ENCODE data around the gene MTFR1L. TPM values are rescaled to one million over a fixed set of nuclear protein-coding genes. Genes with fewer than 3 reads are reported as not detected.

The MTFR1L gene
- total RNA-seq, 1 donor from 2014 or later = 30.6 TPM

GRCh38 chr1:25790472-25790871 is 29.3 kb upstream of the MTFR1L start:
- DNase-seq (ENCODE audit: low read depth in 2 of 2) = no peak

GRCh38 chr1:25792115-25792514 is 27.6 kb upstream of the MTFR1L start:
- no peak for DNase-seq (ENCODE audit: low read depth in 2 of 2)

DNA sequence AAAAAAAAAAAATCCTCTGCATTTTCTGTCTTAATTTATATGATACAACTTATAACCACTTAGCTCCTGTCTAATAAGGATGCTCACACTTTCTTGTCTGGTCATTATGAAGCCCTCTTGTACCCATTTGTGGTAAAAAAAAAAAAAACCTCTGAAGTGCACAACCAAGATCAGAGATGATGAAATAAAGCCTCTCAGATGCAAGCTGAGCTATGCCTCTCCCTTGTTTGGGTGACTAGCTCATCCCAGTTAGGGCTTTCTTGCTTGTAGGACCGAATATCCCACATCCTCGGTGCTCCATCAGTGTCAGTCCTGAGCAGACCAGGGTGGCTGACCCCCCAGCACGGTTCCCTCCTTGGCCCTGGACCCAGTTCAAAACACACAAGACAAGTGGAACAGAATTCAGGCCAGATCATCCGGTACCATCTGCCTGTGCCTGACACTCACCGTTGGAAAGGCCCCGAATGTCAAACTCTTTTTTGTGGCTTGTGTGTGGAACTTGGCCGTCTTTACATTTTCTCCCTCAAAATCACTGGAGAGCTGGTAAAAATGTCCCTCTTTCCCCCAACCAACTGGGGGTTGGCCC is 26.1 kb upstream of the MTFR1L start:
- no peak for DNase-seq (ENCODE audit: low read depth in 2 of 2)

GRCh38 chr1:25794325-25794724 is 25.4 kb upstream of the MTFR1L start:
- no peak for DNase-seq (ENCODE audit: low read depth in 2 of 2)

DNA sequence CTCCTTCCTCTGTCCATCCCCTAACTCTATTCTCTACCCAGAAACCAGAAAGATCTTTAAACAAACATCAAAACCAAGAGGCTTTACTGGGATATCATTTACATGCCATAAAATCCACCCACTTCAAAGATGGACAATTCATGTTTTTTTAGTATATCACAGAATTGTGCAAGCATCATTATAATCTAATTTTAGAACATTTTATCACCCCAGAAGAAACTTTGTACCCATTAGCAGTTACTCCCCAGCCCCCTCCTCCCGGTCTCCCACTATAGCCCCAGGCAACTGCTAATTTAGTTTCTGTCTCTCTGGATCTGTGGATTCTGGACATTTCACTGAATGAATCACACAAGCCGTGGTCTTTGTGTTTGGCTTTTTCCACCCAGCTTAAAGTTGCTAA is 24.5 kb upstream of the MTFR1L start:
- no peak for DNase-seq (ENCODE audit: low read depth in 2 of 2)

GRCh38 chr1:25795946-25796810 is 23.6 kb upstream of the MTFR1L start:
- DNase-seq (ENCODE audit: low read depth in 2 of 2) = no peak

DNA sequence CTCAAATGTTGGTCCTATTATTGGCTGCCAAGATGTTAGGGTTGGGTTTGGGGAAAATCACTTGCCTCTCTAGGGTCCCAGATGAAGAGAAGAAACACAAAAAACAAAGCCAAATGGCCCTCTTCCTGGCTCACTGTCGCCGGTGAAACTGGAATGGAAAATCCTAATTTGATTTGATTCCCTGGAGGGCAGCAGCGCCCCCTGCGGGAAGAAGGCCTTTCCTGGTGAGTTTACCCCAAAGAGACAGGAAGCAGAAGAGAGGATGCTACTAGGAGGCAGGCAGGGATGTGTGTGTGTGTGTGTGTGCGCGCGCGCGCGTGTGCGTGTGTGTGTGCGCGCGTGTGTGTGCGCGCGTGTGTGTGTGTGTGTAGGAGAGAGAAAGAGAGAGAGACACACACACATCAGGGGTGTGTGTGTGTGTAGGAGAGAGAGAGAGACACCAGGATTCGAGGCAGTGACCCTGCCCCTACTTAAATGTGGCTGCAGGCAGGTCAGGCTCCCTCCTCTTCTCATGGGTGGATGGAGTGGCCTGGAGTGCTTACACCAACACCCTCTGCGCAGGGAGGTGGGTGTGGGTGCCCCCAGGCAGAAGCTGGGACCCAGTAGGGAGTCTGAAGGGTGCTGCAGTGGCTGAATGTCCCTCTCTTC is 22.8 kb upstream of the MTFR1L start:
- peak; percentile 75 to 89 for DNase-seq (ENCODE audit: low read depth in 2 of 2)

- DNase-seq (ENCODE audit: low read depth in 2 of 2) = peak; percentile 26 to 39
These were observed 21.8 kb upstream of the MTFR1L start for GRCh38 chr1:25797939-25798338.

- no peak for DNase-seq (ENCODE audit: low read depth in 2 of 2)
These were observed 20.9 kb upstream of the MTFR1L start for GRCh38 chr1:25798666-25799351.

DNA sequence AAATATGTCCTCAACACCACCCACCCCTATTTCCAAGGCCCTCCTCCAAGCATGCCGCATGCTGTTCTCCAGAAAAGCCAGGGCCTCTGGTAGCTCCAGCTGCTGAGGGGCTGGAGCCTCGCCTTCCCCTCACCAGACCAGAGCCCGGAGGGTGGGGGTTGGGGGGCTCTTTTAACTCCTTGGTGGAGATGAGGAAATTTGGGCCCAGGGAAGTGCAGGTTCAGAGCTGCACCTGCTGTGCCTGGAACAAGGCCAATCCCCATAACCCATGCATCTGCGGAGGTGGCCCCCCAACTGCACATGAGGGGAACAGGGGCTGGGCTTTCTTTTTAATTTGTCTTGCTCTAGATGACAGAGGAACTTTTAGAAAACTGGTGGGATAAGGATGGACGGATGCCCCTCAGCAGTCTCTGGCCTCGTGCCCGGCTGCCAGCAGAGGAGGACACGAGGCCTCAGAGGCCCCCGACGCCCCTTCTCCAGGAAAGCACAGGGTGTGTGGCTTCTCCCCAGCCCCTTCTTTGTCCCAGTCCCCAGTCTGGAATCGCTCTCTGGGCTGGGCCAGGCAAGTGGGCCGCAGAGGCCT is 20.3 kb upstream of the MTFR1L start:
- DNase-seq (ENCODE audit: low read depth in 2 of 2) = no peak

DNA sequence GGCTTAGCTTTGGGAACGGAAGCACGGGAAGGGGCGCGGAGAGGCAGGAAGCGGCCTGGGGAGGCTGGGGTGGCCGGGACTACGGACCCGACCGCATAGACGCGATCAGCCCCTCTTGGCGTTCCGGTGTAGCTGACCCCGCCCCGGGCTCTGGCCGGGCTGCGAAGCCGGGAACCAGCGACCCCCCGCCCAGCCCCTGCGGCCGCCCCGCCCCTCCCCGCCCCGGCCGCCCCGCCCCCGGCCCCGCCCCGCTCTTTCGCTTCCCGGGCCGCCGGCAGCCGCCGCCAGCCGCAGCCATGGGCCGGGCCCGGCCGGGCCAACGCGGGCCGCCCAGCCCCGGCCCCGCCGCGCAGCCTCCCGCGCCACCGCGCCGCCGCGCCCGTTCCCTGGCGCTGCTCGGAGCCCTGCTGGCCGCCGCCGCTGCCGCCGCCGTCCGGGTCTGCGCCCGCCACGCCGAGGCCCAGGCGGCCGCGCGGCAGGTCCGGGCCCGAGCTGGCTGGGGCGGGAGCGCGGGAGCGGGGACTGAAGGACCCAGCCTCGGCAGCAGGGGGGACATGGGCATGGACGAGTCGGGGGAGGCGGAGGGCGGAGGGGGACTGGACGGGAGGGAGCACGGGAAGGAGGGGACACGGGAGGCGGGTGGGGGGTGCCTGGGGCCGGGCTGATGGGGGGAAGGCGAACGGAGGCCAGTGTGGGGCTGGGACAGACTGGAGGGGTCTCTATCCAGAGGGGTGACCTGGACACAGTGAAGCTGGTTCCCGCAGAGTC is 19.6 kb upstream of the MTFR1L start, which contains the start of gene SELENON:
Gene SELENON (plus strand): TSS at position 259 of the 768 bp plus-strand sequence. CDS start 38 bp downstream, at position 297.
- peak; percentile 39 to 87 for DNase-seq (ENCODE audit: low read depth in 2 of 2)

DNA sequence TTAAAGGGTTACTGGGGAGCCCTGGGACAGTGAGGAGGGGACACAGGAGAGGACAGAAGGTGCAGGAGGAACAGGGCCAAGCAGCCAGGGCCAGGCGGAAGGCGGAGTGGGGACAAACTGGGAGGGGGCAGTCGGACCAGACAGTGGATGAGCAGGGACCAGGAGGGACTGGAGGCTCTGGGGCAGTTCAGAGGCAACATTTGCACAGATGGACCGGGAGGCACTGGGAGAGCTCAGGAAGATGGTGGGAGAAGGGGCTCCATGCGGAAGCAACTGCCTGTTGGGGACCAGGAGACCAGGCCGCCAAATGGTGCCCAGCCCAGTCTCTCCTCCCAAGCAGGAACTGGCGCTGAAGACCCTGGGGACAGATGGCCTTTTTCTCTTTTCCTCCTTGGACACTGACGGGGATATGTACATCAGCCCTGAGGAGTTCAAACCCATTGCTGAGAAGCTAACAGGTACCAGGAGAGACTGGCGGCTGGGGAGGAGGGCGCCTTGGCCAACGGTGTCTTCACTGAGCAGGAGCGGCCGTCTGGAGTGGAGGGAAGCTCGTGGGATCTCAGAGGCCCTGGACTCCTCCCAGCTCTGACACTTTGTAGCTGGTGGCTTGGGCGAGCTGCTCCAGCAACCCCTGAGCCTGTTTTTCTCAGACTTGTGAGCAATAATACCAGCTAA is 18.9 kb upstream of the MTFR1L start:
- no peak for DNase-seq (ENCODE audit: low read depth in 2 of 2)

- DNase-seq (ENCODE audit: low read depth in 2 of 2) = no peak
These were observed 16.8 kb upstream of the MTFR1L start for GRCh38 chr1:25802915-25803314.

GRCh38 chr1:25803368-25803767 is 16.4 kb upstream of the MTFR1L start:
- no peak for DNase-seq (ENCODE audit: low read depth in 2 of 2)

DNA sequence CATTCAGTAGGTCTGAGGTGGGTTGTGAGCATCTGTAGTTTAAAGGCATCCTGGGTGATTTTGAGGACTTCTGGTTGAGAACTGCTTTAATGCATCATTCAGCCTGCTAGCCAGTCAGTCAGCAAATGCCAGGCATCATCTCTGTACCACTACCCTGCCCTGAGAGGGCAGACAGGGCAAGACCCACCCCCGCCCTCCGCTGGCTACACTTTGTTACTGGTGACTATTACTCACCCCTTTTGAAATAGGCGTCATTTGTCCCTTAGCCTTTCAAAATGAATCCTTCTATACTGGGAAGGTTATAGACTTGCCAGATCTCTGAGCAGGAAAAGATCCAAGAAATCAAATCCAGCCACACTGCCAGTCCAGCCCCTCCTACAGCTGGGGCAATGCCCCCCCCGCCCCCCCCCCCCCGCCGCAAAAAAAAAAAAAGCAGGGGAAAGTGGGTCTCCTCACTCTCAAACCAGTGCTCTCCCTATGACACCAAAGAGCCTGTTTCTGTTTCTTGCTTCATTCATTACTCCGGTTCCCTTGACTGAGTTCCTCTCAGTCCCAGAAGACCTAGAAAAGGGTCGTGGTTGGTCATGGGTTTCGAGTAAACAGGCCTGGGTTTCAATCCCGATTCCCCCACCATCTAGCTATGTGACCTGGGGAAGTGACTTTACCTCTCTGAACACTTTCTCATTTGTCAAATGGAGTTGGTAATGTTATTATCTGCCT is 15.3 kb upstream of the MTFR1L start:
- DNase-seq (ENCODE audit: low read depth in 2 of 2) = peak; percentile 36 to 38

GRCh38 chr1:25804964-25805862 is 14.5 kb upstream of the MTFR1L start:
- peak; percentile 41 to 76 for DNase-seq (ENCODE audit: low read depth in 2 of 2)

DNA sequence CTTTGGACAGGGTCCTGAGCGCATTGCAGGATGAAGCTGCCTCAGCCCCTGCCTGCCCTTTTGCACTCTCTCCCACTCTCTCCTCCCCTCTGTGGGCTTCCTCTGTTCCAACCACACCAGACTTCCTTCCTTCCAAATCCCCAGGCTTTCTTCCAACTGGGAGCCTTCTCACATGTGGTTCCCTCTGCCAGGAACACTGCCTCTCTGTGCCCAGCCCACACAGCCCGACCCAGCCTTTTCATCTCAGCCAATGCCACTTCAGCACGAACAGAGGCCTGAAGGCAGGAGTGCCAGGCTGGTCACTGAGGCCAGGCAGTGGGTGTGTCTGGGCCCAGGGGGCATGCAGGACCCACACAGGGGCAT is 13.9 kb upstream of the MTFR1L start:
- peak; percentile 60 to 84 for DNase-seq (ENCODE audit: low read depth in 2 of 2)

DNA sequence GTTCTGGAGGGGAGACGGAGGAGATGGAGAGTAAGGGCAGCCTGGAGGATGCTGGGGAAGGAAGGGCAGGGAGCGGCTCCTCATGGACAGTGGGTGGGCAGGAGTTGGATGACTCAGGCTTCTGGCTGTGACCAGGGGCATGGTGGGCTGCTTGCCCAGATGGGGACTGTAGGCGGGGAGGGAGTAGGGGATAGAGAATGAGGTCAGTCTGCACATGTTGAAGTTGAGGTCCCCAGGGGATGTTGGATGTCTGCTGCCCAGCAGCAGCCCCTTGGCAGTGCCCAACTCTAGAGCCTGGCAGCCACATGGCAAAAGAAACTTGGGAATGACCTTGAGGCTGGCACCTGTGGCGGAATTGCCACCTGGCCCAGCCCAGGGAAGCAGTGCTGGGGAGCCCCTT is 13.3 kb upstream of the MTFR1L start:
- DNase-seq (ENCODE audit: low read depth in 2 of 2) = peak; percentile 33 to 54
